Fibroblast of lung (primary cell): ENCODE results near the gene OR10J1. TPM values are rescaled to one million over a fixed set of nuclear protein-coding genes. Genes with fewer than 3 reads are reported as not detected.

ENCODE experiments used
- DNase-seq, 2 donors: peaks; one replicate each; pipeline versions ENCODE4 v3.0.0 to v3.0.0-alpha.2; 2010; ENCODE audit warnings: low read depth in 2 of 2
- H2AFZ ChIP-seq: 2 replicates; pipeline ENCODE4 v1.5.1; 2012; ENCODE audit warnings: low read length, control low read depth, inconsistent platforms
- H3K27ac ChIP-seq: 2 replicates; pipeline ENCODE4 v1.5.1; 2011; ENCODE audit warnings: low read length, control low read depth; ENCODE audit not compliant: insufficient read depth
- H3K27me3 ChIP-seq: 2 replicates; pipeline ENCODE4 v1.5.1; 2011; ENCODE audit warnings: mild to moderate bottlenecking, low read length; ENCODE audit not compliant: control insufficient read depth, insufficient read depth
- H3K36me3 ChIP-seq: 2 replicates; pipeline ENCODE4 v1.5.1; 2011; ENCODE audit warnings: low read length; ENCODE audit not compliant: control insufficient read depth, insufficient read depth
- H3K4me1 ChIP-seq: 2 replicates; pipeline ENCODE4 v1.5.1; 2011; ENCODE audit warnings: low read length; ENCODE audit not compliant: control insufficient read depth, insufficient read depth; ENCODE audit errors: extremely low read depth
- H3K4me2 ChIP-seq: 2 replicates; pipeline ENCODE4 v1.5.1; 2011; ENCODE audit warnings: low read length, control low read depth; ENCODE audit not compliant: insufficient read depth; ENCODE audit errors: extremely low read depth
- H3K4me3 ChIP-seq, 4 experiments: fragments of 200-600 bp in 1 of 4; sonication (generic) in 1 of 4; replicated peaks in 1 of 4; 2 replicates each; pipeline ENCODE4 v1.5.1; 2011 to 2016; ENCODE audit warnings: low read length in 4 of 4, low read depth in 3 of 4, mild to moderate bottlenecking in 3 of 4, control low read depth in 2 of 4, inconsistent platforms in 1 of 4, mixed read lengths in 1 of 4; ENCODE audit not compliant: insufficient read depth in 1 of 4; ENCODE audit errors: control extremely low read depth in 1 of 4
- H3K79me2 ChIP-seq: 2 replicates; pipeline ENCODE4 v1.5.1; 2012; ENCODE audit warnings: mild to moderate bottlenecking, low read length, inconsistent platforms; ENCODE audit not compliant: control insufficient read depth, insufficient read depth
- H3K9ac ChIP-seq: 2 replicates; pipeline ENCODE4 v1.5.1; 2011; ENCODE audit warnings: mild to moderate bottlenecking, low read length, control low read depth; ENCODE audit not compliant: insufficient read depth
- H3K9me3 ChIP-seq: 2 replicates; pipeline ENCODE4 v1.5.1; 2012; ENCODE audit warnings: low read depth, low read length; ENCODE audit not compliant: control insufficient read depth, insufficient read depth
- H4K20me1 ChIP-seq: 2 replicates; pipeline ENCODE4 v1.5.1; 2011; ENCODE audit warnings: low read length; ENCODE audit not compliant: control insufficient read depth, insufficient read depth; ENCODE audit errors: extremely low read depth
- CTCF ChIP-seq, 2 donors: IDR thresholded peaks in 1 of 2; conservative IDR thresholded peaks in 1 of 2; 1 replicate in 1 of 2; 2 replicates in 1 of 2; pipeline ENCODE4 v1.5.1; 2011 to 2012; ENCODE audit warnings: low read length in 2 of 2, control low read depth in 1 of 2, inconsistent platforms in 1 of 2, low read depth in 1 of 2, mild to moderate bottlenecking in 1 of 2
- EZH2 ChIP-seq: IDR thresholded peaks from 2 replicates; pipeline ENCODE4 v1.5.1; 2012; ENCODE audit warnings: low read length, control low read depth, mild to moderate bottlenecking; ENCODE audit errors: missing control alignments
- polyA minus RNA-seq: library from RNA; depleted of rRNA, polyadenylated mRNA; stranded (reverse); fragments of >200 nt; gene quantifications from 2 replicates; pipeline ENCODE4 v1.2.3, GENCODE V29; 2011; ENCODE audit warnings: low replicate concordance
- polyA plus RNA-seq, 2 donors: library from polyadenylated mRNA; depleted of rRNA in 1 of 2; stranded (reverse) in 1 of 2; unstranded in 1 of 2; fragments of >200 nt; gene quantifications; 2 replicates each; pipeline ENCODE4 v1.2.1, GENCODE V29; 2011 to 2012; ENCODE audit warnings: missing spikeins in 1 of 2
- total RNA-seq: library from RNA; depleted of rRNA; stranded (reverse); fragments of >200 nt; gene quantifications from 2 replicates; pipeline ENCODE4 v1.2.1, GENCODE V29; 2014

OR10J1 gene, protein sequence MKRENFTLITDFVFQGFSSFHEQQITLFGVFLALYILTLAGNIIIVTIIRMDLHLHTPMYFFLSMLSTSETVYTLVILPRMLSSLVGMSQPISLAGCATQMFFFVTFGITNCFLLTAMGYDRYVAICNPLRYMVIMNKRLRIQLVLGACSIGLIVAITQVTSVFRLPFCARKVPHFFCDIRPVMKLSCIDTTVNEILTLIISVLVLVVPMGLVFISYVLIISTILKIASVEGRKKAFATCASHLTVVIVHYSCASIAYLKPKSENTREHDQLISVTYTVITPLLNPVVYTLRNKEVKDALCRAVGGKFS
- total RNA-seq (not detected in 2 replicates), polyA plus RNA-seq (not detected in 2 replicates), polyA minus RNA-seq (not detected in 2 replicates)
- polyA plus RNA-seq (2012) = not detected in 2 replicates

DNA sequence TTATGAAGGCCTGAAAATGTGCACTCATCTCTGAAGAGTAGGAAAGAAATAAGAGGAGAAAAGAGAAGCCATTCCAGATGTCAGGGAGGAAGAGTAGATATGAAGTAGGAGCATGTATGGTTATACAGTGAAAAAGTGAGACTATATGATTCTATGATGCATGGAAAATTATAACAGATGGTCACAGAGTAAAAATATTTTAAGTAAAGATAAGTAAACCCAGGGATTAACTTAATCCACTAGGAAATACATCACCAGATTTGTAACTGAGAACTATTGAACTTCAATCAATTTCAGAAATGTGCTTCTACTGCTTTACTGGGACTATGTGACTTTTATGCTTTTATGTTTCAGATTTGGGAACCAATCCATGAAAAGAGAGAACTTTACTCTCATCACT is at the start of gene OR10J1:
Gene OR10J1, plus strand, starts transcription at position 301 of the 400 bp plus-strand sequence. Its CDS starts 70 bp downstream, at position 371.
- Histone ChIP-seq H3K27ac (no peak within 1 kb of the TSS), H2AFZ (no peak within 1 kb of the TSS), H3K9ac (no peak within 1 kb of the TSS), H3K4me1 (no peaks in the 10 kb centered on the region), H4K20me1 (no peaks in the 10 kb centered on the region), H3K79me2 (no peaks in the 10 kb centered on the region), H3K9me3 (no peaks in the 10 kb centered on the region), H3K4me3 (no peak within 1 kb of the TSS), H3K36me3 (no peaks in the 10 kb centered on the region), H3K27me3 (no peaks in the 10 kb centered on the region), H3K4me2 (no peak within 1 kb of the TSS)
- no peak for DNase-seq
- TF ChIP-seq CTCF (conservative IDR thresholded peaks at IDR 0.05 in 1 of 2, IDR thresholded peaks at IDR 0.05 in 1 of 2; ENCODE audit: low read depth in 1 of 2, low read length in 2 of 2) (no peak), EZH2 (no peak)

DNA sequence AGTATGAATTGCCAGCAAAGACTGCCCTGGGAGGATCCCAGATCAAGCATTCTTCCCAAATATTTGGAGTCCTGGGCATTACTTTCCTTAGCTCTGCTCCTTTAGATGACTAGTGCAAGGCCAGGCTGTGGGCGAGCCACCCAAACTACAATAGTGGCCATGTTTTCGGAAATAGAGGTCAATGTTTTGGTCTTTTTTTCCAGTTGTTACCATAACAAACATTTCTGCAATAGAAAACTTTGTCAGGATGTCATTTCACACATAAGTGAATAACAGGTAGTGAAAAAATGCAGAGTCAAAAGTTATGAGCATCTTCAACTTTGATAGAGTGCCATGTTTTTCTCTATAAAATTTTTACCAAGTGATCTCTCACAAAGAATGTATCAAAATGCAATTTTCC is 32.7 kb upstream of the OR10J1 start:
- H4K20me1 ChIP-seq = no peaks in the 10 kb centered on the region
- H3K79me2 ChIP-seq = no peaks in the 10 kb centered on the region
- no peaks in the 10 kb centered on the region for H3K27me3 ChIP-seq
- no peak overlapping the region for H3K27ac ChIP-seq
- H3K9me3 ChIP-seq = no peaks in the 10 kb centered on the region
- no peak overlapping the region for H3K4me2 ChIP-seq
- no peaks in the 10 kb centered on the region for H3K36me3 ChIP-seq
- no peak overlapping the region for H3K9ac ChIP-seq
- no peaks in the 10 kb centered on the region for H3K4me1 ChIP-seq
- no peak overlapping the region for H2AFZ ChIP-seq
- H3K4me3 ChIP-seq = no peak overlapping the region
- DNase-seq = no peak
- TF ChIP-seq CTCF (conservative IDR thresholded peaks at IDR 0.05 in 1 of 2, IDR thresholded peaks at IDR 0.05 in 1 of 2; ENCODE audit: low read depth in 1 of 2, low read length in 2 of 2) = no peak
- no peak for TF ChIP-seq EZH2

DNA sequence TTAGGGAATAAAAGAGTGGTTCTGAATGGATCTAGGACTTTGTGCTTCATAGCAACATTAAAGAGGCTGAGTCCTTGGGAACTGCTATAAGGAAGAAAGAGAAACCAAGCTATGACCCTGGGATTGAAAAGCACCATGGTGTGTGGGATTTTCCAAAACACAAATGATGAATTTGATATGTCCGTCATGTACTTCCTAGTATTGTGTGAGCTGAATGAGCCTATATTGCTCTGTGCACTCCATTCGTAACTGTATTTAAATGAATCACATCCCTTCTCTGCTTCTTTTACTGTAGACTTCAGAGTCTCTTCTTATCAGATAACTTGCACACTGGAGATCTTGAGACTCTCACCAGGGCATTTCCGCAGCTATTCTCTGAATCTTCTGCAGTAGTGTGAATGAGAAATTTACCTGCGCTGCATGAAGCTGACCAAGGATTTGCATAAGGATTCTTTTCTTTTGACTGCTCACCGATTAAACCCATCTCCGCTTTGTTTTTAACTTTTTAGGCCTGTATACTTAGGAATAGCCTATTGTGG is 30.6 kb upstream of the OR10J1 start:
- Histone ChIP-seq H3K36me3 (no peaks in the 10 kb centered on the region), H3K4me3 (no peak overlapping the region), H4K20me1 (no peaks in the 10 kb centered on the region), H3K9me3 (no peaks in the 10 kb centered on the region), H2AFZ (no peak overlapping the region), H3K9ac (no peak overlapping the region), H3K79me2 (no peaks in the 10 kb centered on the region), H3K4me1 (no peaks in the 10 kb centered on the region), H3K4me2 (no peak overlapping the region), H3K27ac (no peak overlapping the region), H3K27me3 (no peaks in the 10 kb centered on the region)
- no peak for DNase-seq
- no peak for TF ChIP-seq EZH2
- TF ChIP-seq CTCF (conservative IDR thresholded peaks at IDR 0.05 in 1 of 2, IDR thresholded peaks at IDR 0.05 in 1 of 2; ENCODE audit: low read depth in 1 of 2, low read length in 2 of 2) = no peak
